Endometrial microvascular endothelial cells (primary cell): ENCODE results near the gene SPPL2B. TPM values are rescaled to one million over a fixed set of nuclear protein-coding genes. Genes with fewer than 3 reads are reported as not detected.
"Not testable (repeated sequence)": the region's sequence is repeated elsewhere in the genome, so short reads cannot be mapped to it uniquely, and the experiment has no call there.

Experiments used
- in situ Hi-C: cut with HindIII; loops from 2 replicates; pipeline ENCODE4 v1.10.0; 2017; ENCODE audit warnings: low sequenced_read_pairs, low pct_unique_long_range_greater_than_20kb; ENCODE audit errors: inconsistent ontology term
- total RNA-seq: library from RNA; depleted of rRNA; stranded (reverse); fragments of >200 nt; gene quantifications from one replicate; pipeline ENCODE4 v1.2.3, GENCODE V29; 2015; ENCODE audit errors: inconsistent ontology term

Gene SPPL2B
- total RNA-seq, 1 donor from 2014 or later = 53.6 TPM

- in situ Hi-C loops = no loop called here
These were observed 17.5 kb downstream of the SPPL2B start for GRCh38 chr19:2345794-2346663.

- in situ Hi-C loops = not testable (repeated sequence)
These were observed 21.3 kb downstream of the SPPL2B start for GRCh38 chr19:2349818-2350217.

GRCh38 chr19:2350656-2351055, 22.2 kb downstream of the SPPL2B start:
- in situ Hi-C loops = no loop called here

GRCh38 chr19:2351591-2351990, 23.1 kb downstream of the SPPL2B start:
- in situ Hi-C loops = no loop called here

GRCh38 chr19:2352121-2352520, 23.6 kb downstream of the SPPL2B start:
- in situ Hi-C loops = no loop called here

- in situ Hi-C loops = no loop called here
These were observed 24.8 kb downstream of the SPPL2B start for GRCh38 chr19:2353159-2353886.

- in situ Hi-C loops = no loop called here
These were observed 25.6 kb downstream of the SPPL2B start for GRCh38 chr19:2353887-2354592.

- in situ Hi-C loops = no loop called here
These were observed 26.2 kb downstream of the SPPL2B start for GRCh38 chr19:2354670-2355069.

GRCh38 chr19:2355168-2356035, 26.9 kb downstream of the SPPL2B start:
- in situ Hi-C loops = no loop called here

- in situ Hi-C loops = no loop called here
These were observed 27.7 kb downstream of the SPPL2B start for GRCh38 chr19:2356036-2356646.

- in situ Hi-C loops = no loop called here
These were observed 29.1 kb downstream of the SPPL2B start for GRCh38 chr19:2357279-2358206.

- in situ Hi-C loops = no loop called here
These were observed 30.2 kb downstream of the SPPL2B start for GRCh38 chr19:2358548-2359173.

GRCh38 chr19:2359992-2360685, 31.7 kb downstream of the SPPL2B start, which contains the start of gene TMPRSS9:
TSS of gene TMPRSS9 (plus strand) at chr19:2360265. CDS start at chr19:2389786, 29,521 bp downstream.
- in situ Hi-C loops = no loop called here

- in situ Hi-C loops = no loop called here
These were observed 32.3 kb downstream of the SPPL2B start for GRCh38 chr19:2360833-2361232.

- in situ Hi-C loops = no loop called here
These were observed 33.0 kb downstream of the SPPL2B start for GRCh38 chr19:2361246-2362045.
